ENCODE results near the gene TOB2. TPM values are rescaled to one million over a fixed set of nuclear protein-coding genes. Genes with fewer than 3 reads are reported as not detected.

TOB2 gene
- polyA plus RNA-seq, 1 of the 3 experiments (the other 2 are of a cell fraction), result 8.3 TPM

DNA sequence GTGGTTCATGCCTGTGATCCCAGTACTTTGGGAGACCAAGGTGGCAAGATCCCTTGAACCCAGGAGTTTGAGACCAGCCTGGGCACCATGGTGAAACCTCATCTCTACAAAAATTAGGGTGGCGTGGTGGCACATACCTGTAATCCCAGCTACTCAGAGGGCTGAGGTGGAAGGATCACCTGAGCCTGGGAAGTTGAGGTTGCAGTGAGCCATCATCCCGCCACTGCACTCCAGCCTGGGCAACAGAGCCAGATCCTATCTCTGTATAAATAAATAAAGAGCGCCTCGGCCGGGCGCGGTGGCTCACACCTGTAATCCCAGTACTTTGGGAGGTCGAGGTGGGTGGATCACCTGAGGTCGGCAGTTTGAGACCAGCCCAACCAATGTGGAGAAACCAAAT is 27.9 kb downstream of the TOB2 start:
- H3K9ac ChIP-seq, result no peak overlapping the region
- no peaks in the 10 kb centered on the region for H4K20me1 ChIP-seq (ENCODE audit: insufficient read depth)
- H3K4me3 ChIP-seq (ENCODE audit: low read depth in 2 of 2, low read length in 1 of 2), result no peak overlapping the region
- CTCF ChIA-PET, result no interaction called here
- no peaks in the 10 kb centered on the region for H3K36me3 ChIP-seq (replicated peaks in 1 of 2; ENCODE audit: control insufficient read depth in 1 of 2, insufficient read depth in 2 of 2, low read length in 1 of 2)
- no peak overlapping the region for H3K27ac ChIP-seq (ENCODE audit: low read depth in 2 of 2, low read length in 1 of 2)
- peaks cover 11% of the 10 kb centered on the region; the same call in 1 of the 2 replicates for H3K79me2 ChIP-seq (ENCODE audit: insufficient read depth)
- no peak for DNase-seq
- no peaks in the 10 kb centered on the region for H3K27me3 ChIP-seq (ENCODE audit: insufficient read depth)
- H2AFZ ChIP-seq (ENCODE audit: low read depth), result no peak overlapping the region
- H3K4me2 ChIP-seq, result no peak overlapping the region
- POLR2A ChIA-PET, result no interaction called here
- TF ChIP-seq GABPA (IDR thresholded peaks at IDR 0.05; ENCODE audit: low read depth), result no peak
- TF ChIP-seq, protein P1, sequence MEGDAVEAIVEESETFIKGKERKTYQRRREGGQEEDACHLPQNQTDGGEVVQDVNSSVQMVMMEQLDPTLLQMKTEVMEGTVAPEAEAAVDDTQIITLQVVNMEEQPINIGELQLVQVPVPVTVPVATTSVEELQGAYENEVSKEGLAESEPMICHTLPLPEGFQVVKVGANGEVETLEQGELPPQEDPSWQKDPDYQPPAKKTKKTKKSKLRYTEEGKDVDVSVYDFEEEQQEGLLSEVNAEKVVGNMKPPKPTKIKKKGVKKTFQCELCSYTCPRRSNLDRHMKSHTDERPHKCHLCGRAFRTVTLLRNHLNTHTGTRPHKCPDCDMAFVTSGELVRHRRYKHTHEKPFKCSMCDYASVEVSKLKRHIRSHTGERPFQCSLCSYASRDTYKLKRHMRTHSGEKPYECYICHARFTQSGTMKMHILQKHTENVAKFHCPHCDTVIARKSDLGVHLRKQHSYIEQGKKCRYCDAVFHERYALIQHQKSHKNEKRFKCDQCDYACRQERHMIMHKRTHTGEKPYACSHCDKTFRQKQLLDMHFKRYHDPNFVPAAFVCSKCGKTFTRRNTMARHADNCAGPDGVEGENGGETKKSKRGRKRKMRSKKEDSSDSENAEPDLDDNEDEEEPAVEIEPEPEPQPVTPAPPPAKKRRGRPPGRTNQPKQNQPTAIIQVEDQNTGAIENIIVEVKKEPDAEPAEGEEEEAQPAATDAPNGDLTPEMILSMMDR (IDR thresholded peaks at IDR 0.05), result no peak
- TF ChIP-seq POLR2AphosphoS5 (IDR thresholded peaks at IDR 0.05; ENCODE audit: low read depth, low read length), result no peak
- TF ChIP-seq, protein P2, sequence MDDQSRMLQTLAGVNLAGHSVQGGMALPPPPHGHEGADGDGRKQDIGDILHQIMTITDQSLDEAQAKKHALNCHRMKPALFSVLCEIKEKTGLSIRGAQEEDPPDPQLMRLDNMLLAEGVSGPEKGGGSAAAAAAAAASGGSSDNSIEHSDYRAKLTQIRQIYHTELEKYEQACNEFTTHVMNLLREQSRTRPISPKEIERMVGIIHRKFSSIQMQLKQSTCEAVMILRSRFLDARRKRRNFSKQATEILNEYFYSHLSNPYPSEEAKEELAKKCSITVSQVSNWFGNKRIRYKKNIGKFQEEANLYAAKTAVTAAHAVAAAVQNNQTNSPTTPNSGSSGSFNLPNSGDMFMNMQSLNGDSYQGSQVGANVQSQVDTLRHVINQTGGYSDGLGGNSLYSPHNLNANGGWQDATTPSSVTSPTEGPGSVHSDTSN (IDR thresholded peaks at IDR 0.05), result no peak
- TF ChIP-seq RAD21 (IDR thresholded peaks at IDR 0.05; ENCODE audit: low read length), result no peak
- no peak for TF ChIP-seq EZH2phosphoT487 (IDR thresholded peaks at IDR 0.05; ENCODE audit: borderline replicate concordance, low read depth)
- no peak for TF ChIP-seq TEAD4 (IDR thresholded peaks at IDR 0.05; ENCODE audit: borderline replicate concordance, insufficient read depth)
- TF ChIP-seq FOXJ3 (CRISPR knock-in tag; IDR thresholded peaks at IDR 0.05), result no peak
- no peak for TF ChIP-seq FOSL2 (IDR thresholded peaks at IDR 0.05; ENCODE audit: borderline replicate concordance, low read depth)
- no peak for TF ChIP-seq RFX5 (IDR thresholded peaks at IDR 0.05; ENCODE audit: low read length)
- TF ChIP-seq CHD2 (IDR thresholded peaks at IDR 0.05; ENCODE audit: low read length, partially characterized antibody), result no peak
- no peak for TF ChIP-seq RXRA (IDR thresholded peaks at IDR 0.05; ENCODE audit: borderline replicate concordance, low read depth)
- TF ChIP-seq MEF2A (IDR thresholded peaks at IDR 0.05; ENCODE audit: borderline replicate concordance, low read depth), result no peak
- no peak for TF ChIP-seq GATA2 (CRISPR knock-in tag; IDR thresholded peaks at IDR 0.05)
- TF ChIP-seq RCOR1 (IDR thresholded peaks at IDR 0.05; ENCODE audit: low read length), result no peak
- TF ChIP-seq, protein P3, sequence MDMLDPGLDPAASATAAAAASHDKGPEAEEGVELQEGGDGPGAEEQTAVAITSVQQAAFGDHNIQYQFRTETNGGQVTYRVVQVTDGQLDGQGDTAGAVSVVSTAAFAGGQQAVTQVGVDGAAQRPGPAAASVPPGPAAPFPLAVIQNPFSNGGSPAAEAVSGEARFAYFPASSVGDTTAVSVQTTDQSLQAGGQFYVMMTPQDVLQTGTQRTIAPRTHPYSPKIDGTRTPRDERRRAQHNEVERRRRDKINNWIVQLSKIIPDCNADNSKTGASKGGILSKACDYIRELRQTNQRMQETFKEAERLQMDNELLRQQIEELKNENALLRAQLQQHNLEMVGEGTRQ (IDR thresholded peaks at IDR 0.05; ENCODE audit: borderline replicate concordance, low read depth, low read length), result no peak
- TF ChIP-seq SMC3 (IDR thresholded peaks at IDR 0.05; ENCODE audit: low read depth, low read length), result no peak
- TF ChIP-seq SIN3A (IDR thresholded peaks at IDR 0.05; ENCODE audit: borderline replicate concordance, low read depth, low read length), result no peak
- H3F3A ChIP-seq (replicated peaks; ENCODE audit: insufficient read depth), result no peaks in the 10 kb centered on the region
- no peaks in the 10 kb centered on the region for H3K9me3 ChIP-seq
- no peaks in the 10 kb centered on the region for H3K9me2 ChIP-seq
- WGBS (ENCODE audit: low lambda C conversion rate), result 92% methylated on average over 7 of the region's 9 CpGs
- H3K4me1 ChIP-seq (ENCODE audit: control insufficient read depth in 1 of 2, insufficient read depth in 2 of 2, low read depth in 1 of 2, low read length in 1 of 2), result peaks cover 0 to 18% of the 10 kb centered on the region in 2 experiments; a peak in 1 of 4 replicates
